ENCODE measurements around the gene LRIG1.

LRIG1 gene

DNA sequence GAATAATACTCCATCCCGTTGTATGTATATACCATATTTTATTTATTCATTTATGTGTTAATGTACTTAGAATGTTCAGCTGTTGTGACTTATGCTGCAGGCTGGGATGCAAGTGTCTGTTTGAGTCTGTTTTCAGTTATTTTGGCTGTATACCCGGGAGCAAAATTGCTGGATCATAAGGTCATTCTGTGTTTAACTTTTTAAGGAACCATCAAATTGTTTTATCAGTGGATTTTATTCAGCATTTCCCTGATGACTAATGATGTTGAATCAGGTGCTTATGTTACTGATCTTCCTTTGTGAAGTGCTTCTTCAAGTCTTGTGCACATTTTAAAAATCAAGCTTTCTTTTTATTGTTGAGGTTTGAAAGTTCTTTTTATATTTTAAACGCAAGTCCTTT is 161.9 kb downstream of the LRIG1 start:
- no peak overlapping the region for H2AFZ ChIP-seq (ENCODE audit: low read depth, low read length)
- no peaks in the 10 kb centered on the region for H3K9me3 ChIP-seq (ENCODE audit: insufficient read depth, low read length)
- no peak overlapping the region for H3K27ac ChIP-seq (ENCODE audit: low read length)
- H3K4me3 ChIP-seq (ENCODE audit: low read length) = no peak overlapping the region
- no peaks in the 10 kb centered on the region for H3K27me3 ChIP-seq (ENCODE audit: low read depth, low read length)
- H3K36me3 ChIP-seq (replicated peaks; ENCODE audit: low read depth, low read length) = no peaks in the 10 kb centered on the region
- no peak overlapping the region for H3K4me2 ChIP-seq (ENCODE audit: low read length)
- H4K20me1 ChIP-seq (ENCODE audit: insufficient read depth, low read length) = no peaks in the 10 kb centered on the region
- H3K4me1 ChIP-seq (ENCODE audit: low read length) = peaks cover 4% of the 10 kb centered on the region; the same call in 1 of the 2 replicates
- TF ChIP-seq, protein P1, sequence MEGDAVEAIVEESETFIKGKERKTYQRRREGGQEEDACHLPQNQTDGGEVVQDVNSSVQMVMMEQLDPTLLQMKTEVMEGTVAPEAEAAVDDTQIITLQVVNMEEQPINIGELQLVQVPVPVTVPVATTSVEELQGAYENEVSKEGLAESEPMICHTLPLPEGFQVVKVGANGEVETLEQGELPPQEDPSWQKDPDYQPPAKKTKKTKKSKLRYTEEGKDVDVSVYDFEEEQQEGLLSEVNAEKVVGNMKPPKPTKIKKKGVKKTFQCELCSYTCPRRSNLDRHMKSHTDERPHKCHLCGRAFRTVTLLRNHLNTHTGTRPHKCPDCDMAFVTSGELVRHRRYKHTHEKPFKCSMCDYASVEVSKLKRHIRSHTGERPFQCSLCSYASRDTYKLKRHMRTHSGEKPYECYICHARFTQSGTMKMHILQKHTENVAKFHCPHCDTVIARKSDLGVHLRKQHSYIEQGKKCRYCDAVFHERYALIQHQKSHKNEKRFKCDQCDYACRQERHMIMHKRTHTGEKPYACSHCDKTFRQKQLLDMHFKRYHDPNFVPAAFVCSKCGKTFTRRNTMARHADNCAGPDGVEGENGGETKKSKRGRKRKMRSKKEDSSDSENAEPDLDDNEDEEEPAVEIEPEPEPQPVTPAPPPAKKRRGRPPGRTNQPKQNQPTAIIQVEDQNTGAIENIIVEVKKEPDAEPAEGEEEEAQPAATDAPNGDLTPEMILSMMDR (IDR thresholded peaks at IDR 0.05; ENCODE audit: low read depth, low read length) = no peak
- no peak for TF ChIP-seq EZH2phosphoT487 (IDR thresholded peaks at IDR 0.05; ENCODE audit: low read depth)
- H3K9ac ChIP-seq (ENCODE audit: low read length) = no peak overlapping the region
- no peaks in the 10 kb centered on the region for H3K79me2 ChIP-seq (ENCODE audit: low read length)

DNA sequence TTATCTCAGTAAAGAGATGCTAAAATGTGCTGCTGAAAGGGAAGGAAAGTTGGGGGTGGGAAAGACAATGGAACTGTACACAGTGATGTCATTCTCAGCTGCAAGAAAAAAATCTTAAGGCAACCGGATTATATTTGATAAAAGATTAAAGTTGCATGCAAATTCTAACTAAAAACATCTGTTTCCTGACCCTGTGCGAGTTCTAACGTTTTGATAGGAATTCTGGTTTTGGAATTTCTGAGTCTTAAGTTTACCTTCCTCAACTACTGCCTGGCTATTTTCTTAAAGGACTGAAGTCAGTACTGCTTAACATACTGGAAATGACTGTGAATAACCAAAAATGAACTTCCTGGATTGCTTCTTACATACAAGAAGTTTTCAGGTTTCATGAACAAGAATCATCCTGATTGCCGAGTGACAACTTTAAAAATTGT is 164.5 kb downstream of the LRIG1 start:
- H3K79me2 ChIP-seq (ENCODE audit: low read length) = no peaks in the 10 kb centered on the region

DNA sequence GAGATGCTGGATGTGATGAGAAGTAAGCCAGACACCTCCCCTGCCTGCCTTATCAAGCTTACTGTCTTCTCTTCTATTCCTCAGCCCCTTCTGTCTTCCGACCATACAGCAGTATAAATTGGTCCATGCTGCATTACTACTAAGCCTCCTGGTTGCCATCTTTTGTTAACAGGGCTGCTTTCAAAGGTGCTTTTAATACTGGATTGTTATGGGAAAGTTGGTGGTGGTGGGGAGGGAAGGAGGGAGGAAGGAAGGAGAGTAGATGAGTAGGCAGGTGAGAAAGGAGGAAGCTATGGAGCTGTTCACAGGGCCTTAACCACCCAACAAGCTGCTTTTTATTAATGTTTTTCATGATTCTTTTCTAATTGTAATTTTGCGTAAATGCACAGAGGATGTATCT is 165.2 kb downstream of the LRIG1 start:
- H3K27me3 ChIP-seq (ENCODE audit: low read depth, low read length) = no peaks in the 10 kb centered on the region

More for the DNA sequence above, 164.5 kb downstream of the LRIG1 start:
- Histone ChIP-seq H3K4me3 (ENCODE audit: low read length) (no peak overlapping the region), H4K20me1 (ENCODE audit: insufficient read depth, low read length) (no peaks in the 10 kb centered on the region), H3K36me3 (replicated peaks; ENCODE audit: low read depth, low read length) (no peaks in the 10 kb centered on the region), H2AFZ (ENCODE audit: low read depth, low read length) (no peak overlapping the region), H3K9ac (ENCODE audit: low read length) (no peak overlapping the region), H3K27ac (ENCODE audit: low read length) (no peak overlapping the region), H3K4me2 (ENCODE audit: low read length) (no peak overlapping the region), H3K9me3 (ENCODE audit: insufficient read depth, low read length) (no peaks in the 10 kb centered on the region), H3K27me3 (ENCODE audit: low read depth, low read length) (no peaks in the 10 kb centered on the region), H3K4me1 (ENCODE audit: low read length) (peaks cover 4% of the 10 kb centered on the region; the same call in 1 of the 2 replicates)
- TF ChIP-seq, protein P1 (IDR thresholded peaks at IDR 0.05; ENCODE audit: low read depth, low read length) = no peak
- no peak for TF ChIP-seq EZH2phosphoT487 (IDR thresholded peaks at IDR 0.05; ENCODE audit: low read depth)

More for the DNA sequence above, 165.2 kb downstream of the LRIG1 start:
- Histone ChIP-seq H3K4me1 (ENCODE audit: low read length) (peaks cover 4% of the 10 kb centered on the region; the same call in 1 of the 2 replicates), H3K9me3 (ENCODE audit: insufficient read depth, low read length) (no peaks in the 10 kb centered on the region), H3K4me3 (ENCODE audit: low read length) (no peak overlapping the region), H2AFZ (ENCODE audit: low read depth, low read length) (no peak overlapping the region), H4K20me1 (ENCODE audit: insufficient read depth, low read length) (no peaks in the 10 kb centered on the region), H3K9ac (ENCODE audit: low read length) (no peak overlapping the region), H3K27ac (ENCODE audit: low read length) (no peak overlapping the region), H3K79me2 (ENCODE audit: low read length) (no peaks in the 10 kb centered on the region), H3K36me3 (replicated peaks; ENCODE audit: low read depth, low read length) (no peaks in the 10 kb centered on the region), H3K4me2 (ENCODE audit: low read length) (no peak overlapping the region)
- no peak for TF ChIP-seq EZH2phosphoT487 (IDR thresholded peaks at IDR 0.05; ENCODE audit: low read depth)
- TF ChIP-seq, protein P1 (IDR thresholded peaks at IDR 0.05; ENCODE audit: low read depth, low read length) = no peak

All from OCI-LY3 (cell line).